Stimulated activated CD8-positive, alpha-beta memory T cell treated with anti-CD3 and anti-CD28 coated beads, Interleukin-7, amount 100 ng/mL, for 48 hours (primary cell): Measurements from ENCODE around the gene ZFHX3.
"Not testable (repeated sequence)": the region's sequence is repeated elsewhere in the genome, so short reads cannot be mapped to it uniquely, and the experiment has no call there.

ENCODE experiments used
- DNase-seq, 2 donors: peaks; one replicate each; pipeline ENCODE4 v3.0.0-alpha.2; 2020; ENCODE audit warnings: low read depth in 1 of 2; ENCODE audit errors: extremely low read depth in 1 of 2

ZFHX3 gene

GRCh38 chr16:73024571-73025105 lies 23.3 kb downstream of the ZFHX3 start:
- DNase-seq: no peak

- no peak for DNase-seq
Observed at GRCh38 chr16:73023752-73024570, 24.0 kb downstream of the ZFHX3 start.

GRCh38 chr16:73023320-73023719 lies 24.6 kb downstream of the ZFHX3 start:
- DNase-seq: no peak

GRCh38 chr16:73022534-73022933 lies 25.4 kb downstream of the ZFHX3 start:
- DNase-seq: no peak

- DNase-seq: no peak
Observed at GRCh38 chr16:73021866-73022495, 25.9 kb downstream of the ZFHX3 start.

- no peak for DNase-seq
Observed at GRCh38 chr16:73020409-73020884, 27.5 kb downstream of the ZFHX3 start.

GRCh38 chr16:73019457-73020362 lies 28.2 kb downstream of the ZFHX3 start:
- no peak for DNase-seq

GRCh38 chr16:73018821-73019456 lies 29.0 kb downstream of the ZFHX3 start:
- no peak for DNase-seq

- no peak for DNase-seq
Observed at GRCh38 chr16:73017321-73017720, 30.6 kb downstream of the ZFHX3 start.

GRCh38 chr16:73016488-73016830 lies 31.5 kb downstream of the ZFHX3 start:
- DNase-seq: no peak

GRCh38 chr16:73015612-73016487 lies 32.1 kb downstream of the ZFHX3 start:
- no peak for DNase-seq

GRCh38 chr16:73014768-73015167 lies 33.2 kb downstream of the ZFHX3 start:
- DNase-seq: no peak

GRCh38 chr16:73013974-73014373 lies 34.0 kb downstream of the ZFHX3 start:
- no peak for DNase-seq

- no peak for DNase-seq
Observed at GRCh38 chr16:73012341-73012740, 35.6 kb downstream of the ZFHX3 start.

GRCh38 chr16:73011926-73012325 lies 36.0 kb downstream of the ZFHX3 start:
- DNase-seq: no peak

GRCh38 chr16:73010150-73010676 lies 37.7 kb downstream of the ZFHX3 start:
- no peak for DNase-seq

GRCh38 chr16:73009710-73010109 lies 38.2 kb downstream of the ZFHX3 start:
- DNase-seq: not testable (repeated sequence)

GRCh38 chr16:73006026-73006425 lies 41.9 kb downstream of the ZFHX3 start:
- no peak for DNase-seq

- DNase-seq: no peak
Observed at GRCh38 chr16:73002866-73003265, 45.1 kb downstream of the ZFHX3 start.
